OCI-LY1 (cell line): ENCODE measurements around the gene ARHGAP24.

Experiments
- H2AFZ ChIP-seq: fragments of 200-600 bp; sonication (generic), shearing (Covaris generic); 2 replicates; pipeline ENCODE4 v1.6.0; 2014; ENCODE audit warnings: antibody characterized with exemption, mild to moderate bottlenecking, low read length
- H3F3A ChIP-seq: fragments of 200-600 bp; sonication (generic), shearing (Covaris generic); 2 replicates; pipeline ENCODE4 v1.6.0; 2014; ENCODE audit warnings: mild to moderate bottlenecking, antibody characterized with exemption, low read length, moderate library complexity; ENCODE audit not compliant: insufficient read depth
- H3K27ac ChIP-seq: fragments of 200-600 bp; sonication (generic); 2 replicates; pipeline ENCODE4 v1.5.1; 2014; ENCODE audit warnings: low read length, mixed run types, mild to moderate bottlenecking, low read depth; ENCODE audit not compliant: poor library complexity, severe bottlenecking
- H3K27me3 ChIP-seq: fragments of 200-600 bp; sonication (generic); 2 replicates; pipeline ENCODE4 v1.6.0; 2014; ENCODE audit warnings: antibody characterized with exemption, mild to moderate bottlenecking, low read length, moderate library complexity; ENCODE audit not compliant: insufficient read depth
- H3K36me3 ChIP-seq: fragments of 200-600 bp; sonication (generic); 2 replicates; pipeline ENCODE4 v1.6.1; 2014; ENCODE audit warnings: mild to moderate bottlenecking, antibody characterized with exemption, low read length, moderate library complexity, mixed read lengths; ENCODE audit not compliant: insufficient read depth
- H3K4me1 ChIP-seq: fragments of 200-600 bp; sonication (generic); 2 replicates; pipeline ENCODE4 v1.5.1; 2014; ENCODE audit warnings: mild to moderate bottlenecking, low read length, moderate library complexity; ENCODE audit not compliant: insufficient read depth, severe bottlenecking
- H3K4me2 ChIP-seq: fragments of 200-600 bp; sonication (generic), shearing (Covaris generic); 2 replicates; pipeline ENCODE4 v1.6.1; 2014; ENCODE audit warnings: low read length
- H3K4me3 ChIP-seq: fragments of 200-600 bp; sonication (generic); 2 replicates; pipeline ENCODE4 v1.5.1; 2014; ENCODE audit warnings: low read length, low read depth, mild to moderate bottlenecking, mixed read lengths; ENCODE audit not compliant: poor library complexity, severe bottlenecking
- H3K79me2 ChIP-seq: fragments of 200-600 bp; shearing (Covaris generic); 2 replicates; pipeline ENCODE4 v1.6.1; 2016; ENCODE audit warnings: mixed run types, low read length, mixed read lengths; ENCODE audit not compliant: insufficient read depth
- H3K9ac ChIP-seq: fragments of 200-600 bp; sonication (generic), shearing (Covaris generic); 2 replicates; pipeline ENCODE4 v1.6.1; 2014; ENCODE audit warnings: mild to moderate bottlenecking, low read length, mixed read lengths
- H3K9me2 ChIP-seq: fragments of 200-600 bp; sonication (generic), shearing (Covaris generic); 2 replicates; pipeline ENCODE4 v1.6.1; 2014; ENCODE audit warnings: low read depth, mild to moderate bottlenecking, low read length, mixed read lengths
- H3K9me3 ChIP-seq: fragments of 200-600 bp; shearing (Covaris generic); 2 replicates; pipeline ENCODE4 v1.6.1; 2014; ENCODE audit warnings: low read length, mixed read lengths
- H4K20me1 ChIP-seq: fragments of 200-600 bp; sonication (generic), shearing (Covaris generic); 2 replicates; pipeline ENCODE4 v1.6.0; 2016; ENCODE audit warnings: mild to moderate bottlenecking, low read length; ENCODE audit not compliant: insufficient read depth
- CTCF ChIP-seq: fragments of 200-600 bp; sonication (generic), shearing (Covaris generic); IDR thresholded peaks from 2 replicates; pipeline ENCODE4 v1.5.1; 2017; ENCODE audit warnings: mild to moderate bottlenecking, antibody characterized with exemption, low read length, moderate library complexity, mixed read lengths
- EZH2 ChIP-seq: fragments of 200-600 bp; sonication (generic), shearing (Covaris generic); IDR thresholded peaks from 2 replicates; pipeline ENCODE4 v1.8.0; 2017; ENCODE audit warnings: borderline replicate concordance, mixed run types, mild to moderate bottlenecking, antibody characterized with exemption, low read length, moderate library complexity, mixed read lengths

Gene ARHGAP24

DNA sequence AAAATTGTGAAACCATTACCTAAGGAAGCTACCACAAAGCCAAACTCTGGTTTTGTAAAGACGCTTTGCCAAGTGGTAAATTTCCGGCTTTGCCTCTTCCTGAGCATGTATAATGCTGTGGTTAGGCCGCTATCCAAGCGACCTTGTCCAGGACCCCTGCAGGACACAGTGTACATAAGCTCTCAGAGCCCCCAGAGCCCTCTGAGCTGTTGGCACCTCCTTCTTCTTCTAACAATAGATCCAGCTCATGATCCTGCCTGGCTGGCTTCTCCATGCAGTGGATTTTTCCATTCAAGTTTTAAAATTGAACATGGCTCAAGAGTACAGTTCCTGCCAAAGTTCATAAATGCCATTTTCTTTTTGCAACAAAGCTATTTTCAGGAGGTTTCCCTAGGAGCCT lies 558.2 kb downstream of the ARHGAP24 start:
- no peaks in the 10 kb centered on the region for H3F3A ChIP-seq
- H4K20me1 ChIP-seq, result no peaks in the 10 kb centered on the region
- no peaks in the 10 kb centered on the region for H3K79me2 ChIP-seq
- no peak overlapping the region for H3K9ac ChIP-seq
- H3K4me3 ChIP-seq, result no peak overlapping the region
- no peaks in the 10 kb centered on the region for H3K27me3 ChIP-seq
- no peak overlapping the region for H3K27ac ChIP-seq
- H3K36me3 ChIP-seq, result no peaks in the 10 kb centered on the region
- no peaks in the 10 kb centered on the region for H3K9me3 ChIP-seq
- TF ChIP-seq EZH2, result no peak
- no peak for TF ChIP-seq CTCF
- H3K4me1 ChIP-seq, result no peaks in the 10 kb centered on the region
- H3K4me2 ChIP-seq, result no peak overlapping the region
- H2AFZ ChIP-seq, result no peak overlapping the region
- no peaks in the 10 kb centered on the region for H3K9me2 ChIP-seq

DNA sequence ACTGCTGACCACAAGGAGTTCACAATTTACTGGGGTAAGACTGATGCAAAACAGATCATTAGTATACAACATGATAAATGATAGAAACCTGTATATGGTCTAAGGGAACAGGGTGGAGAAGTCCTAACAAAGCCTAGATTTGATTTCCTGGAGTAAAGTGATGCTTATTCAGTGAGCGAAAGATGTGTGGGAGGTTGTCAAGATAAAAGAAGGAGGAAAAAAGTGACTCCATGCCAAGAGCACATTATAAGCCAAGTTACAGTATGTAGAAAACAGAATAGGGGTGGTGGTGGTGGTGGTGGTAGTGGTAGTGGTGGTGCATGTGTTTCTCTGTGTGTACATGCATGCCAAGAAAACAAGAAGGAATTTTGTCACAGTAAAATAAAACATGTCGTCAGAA lies 559.7 kb downstream of the ARHGAP24 start:
- Histone ChIP-seq H3K4me2 (no peak overlapping the region), H3K9me3 (no peaks in the 10 kb centered on the region), H3K4me1 (no peaks in the 10 kb centered on the region), H3K27me3 (no peaks in the 10 kb centered on the region), H2AFZ (no peak overlapping the region), H3K79me2 (no peaks in the 10 kb centered on the region), H3K4me3 (no peak overlapping the region), H3F3A (no peaks in the 10 kb centered on the region), H3K36me3 (no peaks in the 10 kb centered on the region), H3K9ac (no peak overlapping the region), H3K9me2 (no peaks in the 10 kb centered on the region), H4K20me1 (no peaks in the 10 kb centered on the region), H3K27ac (no peak overlapping the region)
- TF ChIP-seq CTCF (no peak), EZH2 (no peak)

DNA sequence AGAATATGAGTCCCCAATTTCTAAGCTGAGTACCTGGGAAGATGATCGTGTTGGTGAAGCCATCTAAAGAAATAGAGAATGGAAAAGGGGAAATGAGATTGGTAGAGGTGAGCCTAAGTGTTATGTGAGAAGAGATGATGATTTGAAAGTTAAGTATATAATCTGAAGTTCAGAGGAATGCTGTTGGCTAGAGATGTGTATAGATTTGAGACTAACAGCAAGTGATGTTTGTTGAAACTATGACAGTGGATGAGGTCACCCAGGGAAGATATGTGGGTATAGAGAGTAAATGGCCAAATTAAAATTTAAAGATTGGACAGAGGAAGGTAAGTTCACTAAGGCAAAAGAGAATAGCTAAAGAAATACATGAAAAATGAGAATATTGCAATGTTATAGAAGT lies 560.7 kb downstream of the ARHGAP24 start:
- Histone ChIP-seq H3K27ac (no peak overlapping the region), H3K79me2 (no peaks in the 10 kb centered on the region), H3K9ac (no peak overlapping the region), H3K9me3 (no peaks in the 10 kb centered on the region), H3K4me2 (no peak overlapping the region), H3K9me2 (no peaks in the 10 kb centered on the region), H3K27me3 (no peaks in the 10 kb centered on the region), H3K4me1 (no peaks in the 10 kb centered on the region), H3K36me3 (no peaks in the 10 kb centered on the region), H3K4me3 (no peak overlapping the region), H3F3A (no peaks in the 10 kb centered on the region), H2AFZ (no peak overlapping the region), H4K20me1 (no peaks in the 10 kb centered on the region)
- TF ChIP-seq EZH2 (no peak), CTCF (no peak)
